Measurements from ENCODE around the gene ISLR2. TPM values are rescaled to one million over a fixed set of nuclear protein-coding genes. Genes with fewer than 3 reads are reported as not detected.

ISLR2 gene
- polyA plus RNA-seq, 1 donor (not counting 4 experiments of a cell fraction or from before 2014, with no cell fraction given): not detected

DNA sequence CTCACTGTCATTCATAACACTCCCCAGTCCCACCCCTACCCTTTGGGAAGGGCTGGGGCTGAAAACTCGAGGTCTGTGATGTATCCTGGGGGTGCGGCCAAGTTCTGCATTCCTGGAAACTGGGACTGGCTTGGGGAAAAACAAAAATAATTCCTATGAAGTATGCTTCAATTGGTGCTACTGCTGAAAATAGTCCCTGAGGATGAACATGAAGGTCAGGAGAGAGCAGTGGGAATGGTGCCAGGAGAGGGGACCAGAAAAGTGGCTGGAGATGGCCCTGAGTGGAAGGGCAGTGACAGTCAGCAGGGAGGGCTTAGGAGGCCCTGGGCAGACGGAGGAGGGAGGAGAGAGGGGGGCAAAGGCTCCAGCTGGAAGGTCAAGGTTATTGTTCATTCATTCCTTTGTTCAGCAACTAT lies 38.3 kb downstream of the ISLR2 start:
- no peak overlapping the region for H3K4me3 ChIP-seq (ENCODE audit: control insufficient read depth in 2 of 3, extremely low read depth in 1 of 3, insufficient read depth in 2 of 3, low read depth in 1 of 3, low read length in 3 of 3)
- no peak overlapping the region for H3K27ac ChIP-seq (ENCODE audit: control insufficient read depth, insufficient read depth, low read length)
- no peak overlapping the region for H2AFZ ChIP-seq (ENCODE audit: control insufficient read depth, low read length)
- no peaks in the 10 kb centered on the region for H3K36me3 ChIP-seq (ENCODE audit: control insufficient read depth in 2 of 2, extremely low read depth in 1 of 2, insufficient read depth in 2 of 2, low read length in 2 of 2)
- peaks cover 2% of the 10 kb centered on the region for H3K9me1 ChIP-seq (ENCODE audit: control insufficient read depth, extremely low read depth, insufficient read depth, low read length)
- peaks cover 25% of the 10 kb centered on the region for H3K27me3 ChIP-seq (ENCODE audit: control insufficient read depth, extremely low read depth, insufficient read depth, low read length)
- H4K20me1 ChIP-seq (ENCODE audit: control insufficient read depth, extremely low read depth, insufficient read depth, low read length): no peaks in the 10 kb centered on the region
- H3K9me3 ChIP-seq (ENCODE audit: control insufficient read depth, low read depth, low read length): no peaks in the 10 kb centered on the region
- H3K79me2 ChIP-seq (ENCODE audit: control insufficient read depth, insufficient read depth, low read length): no peaks in the 10 kb centered on the region
- H3K4me1 ChIP-seq (ENCODE audit: control insufficient read depth, extremely low read depth, insufficient read depth, low read length): no peaks in the 10 kb centered on the region
- TF ChIP-seq, protein P1, sequence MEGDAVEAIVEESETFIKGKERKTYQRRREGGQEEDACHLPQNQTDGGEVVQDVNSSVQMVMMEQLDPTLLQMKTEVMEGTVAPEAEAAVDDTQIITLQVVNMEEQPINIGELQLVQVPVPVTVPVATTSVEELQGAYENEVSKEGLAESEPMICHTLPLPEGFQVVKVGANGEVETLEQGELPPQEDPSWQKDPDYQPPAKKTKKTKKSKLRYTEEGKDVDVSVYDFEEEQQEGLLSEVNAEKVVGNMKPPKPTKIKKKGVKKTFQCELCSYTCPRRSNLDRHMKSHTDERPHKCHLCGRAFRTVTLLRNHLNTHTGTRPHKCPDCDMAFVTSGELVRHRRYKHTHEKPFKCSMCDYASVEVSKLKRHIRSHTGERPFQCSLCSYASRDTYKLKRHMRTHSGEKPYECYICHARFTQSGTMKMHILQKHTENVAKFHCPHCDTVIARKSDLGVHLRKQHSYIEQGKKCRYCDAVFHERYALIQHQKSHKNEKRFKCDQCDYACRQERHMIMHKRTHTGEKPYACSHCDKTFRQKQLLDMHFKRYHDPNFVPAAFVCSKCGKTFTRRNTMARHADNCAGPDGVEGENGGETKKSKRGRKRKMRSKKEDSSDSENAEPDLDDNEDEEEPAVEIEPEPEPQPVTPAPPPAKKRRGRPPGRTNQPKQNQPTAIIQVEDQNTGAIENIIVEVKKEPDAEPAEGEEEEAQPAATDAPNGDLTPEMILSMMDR (optimal IDR thresholded peaks at IDR 0.05 in 1 of 3, IDR thresholded peaks at IDR 0.05 in 1 of 3, conservative IDR thresholded peaks at IDR 0.05 in 1 of 3; ENCODE audit: extremely low read depth in 1 of 3, insufficient read depth in 2 of 3, low read length in 3 of 3): no peak
- no peak for TF ChIP-seq EZH2 (IDR thresholded peaks at IDR 0.05; ENCODE audit: low read length)
- H3K9ac ChIP-seq (ENCODE audit: control insufficient read depth, extremely low read depth, insufficient read depth, low read length): no peak overlapping the region
- dilution Hi-C loops (cut with MboI; ENCODE audit: extremely low pct_ligation_motif_present, low sequenced_read_pairs): no loop called here
- DNase-seq (ENCODE audit: low read depth, low spot score): no peak
- no peak overlapping the region for H3K4me2 ChIP-seq (ENCODE audit: control insufficient read depth, extremely low read depth, insufficient read depth, low read depth, low read length)
- FAIRE-seq: no peak

DNA sequence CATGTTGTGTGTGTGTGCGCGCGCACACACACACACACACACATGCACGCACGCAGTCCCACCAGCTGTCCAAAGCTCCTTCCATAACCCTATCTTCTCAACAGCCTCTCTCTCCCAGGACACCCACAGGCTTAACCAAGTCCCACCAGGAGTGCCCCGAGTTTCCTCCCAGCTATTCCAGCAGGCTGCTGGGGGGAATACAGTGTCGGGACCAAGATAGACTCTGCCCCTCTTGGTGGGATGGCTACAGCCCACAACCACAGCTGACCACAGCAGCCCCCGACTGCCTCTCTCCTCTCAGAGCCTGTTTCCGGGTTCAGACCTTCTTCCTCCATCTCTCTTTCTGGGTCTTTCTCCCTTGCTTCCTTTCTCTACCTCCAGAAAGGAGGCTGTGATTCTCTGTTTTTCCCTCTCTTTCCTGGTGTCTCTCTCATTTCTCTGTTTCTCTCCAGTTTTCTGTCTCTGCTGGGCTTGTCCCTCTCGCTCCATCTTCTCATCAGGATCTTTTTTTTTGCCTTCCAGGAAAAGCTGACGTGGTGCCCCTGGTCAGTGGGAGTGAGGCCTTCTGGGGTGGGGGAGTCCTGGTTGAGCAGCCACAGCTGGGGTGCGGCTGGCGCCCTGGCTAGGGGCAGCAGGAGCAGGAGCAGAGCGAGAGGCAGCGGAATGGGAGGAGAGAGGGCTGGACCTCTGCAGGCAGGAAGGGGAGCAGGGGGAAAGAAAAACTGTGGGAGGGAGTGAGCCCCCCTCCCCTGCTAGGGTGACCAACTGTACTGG lies 39.9 kb downstream of the ISLR2 start:
- no peaks in the 10 kb centered on the region for H3K79me2 ChIP-seq (ENCODE audit: control insufficient read depth, insufficient read depth, low read length)
- no peaks in the 10 kb centered on the region for H3K36me3 ChIP-seq (ENCODE audit: control insufficient read depth in 2 of 2, extremely low read depth in 1 of 2, insufficient read depth in 2 of 2, low read length in 2 of 2)
- dilution Hi-C loops (cut with MboI; ENCODE audit: extremely low pct_ligation_motif_present, low sequenced_read_pairs): no loop called here
- DNase-seq (ENCODE audit: low read depth, low spot score) (no peak), FAIRE-seq (no peak)
- no peak overlapping the region for H2AFZ ChIP-seq (ENCODE audit: control insufficient read depth, low read length)
- no peaks in the 10 kb centered on the region for H3K4me1 ChIP-seq (ENCODE audit: control insufficient read depth, extremely low read depth, insufficient read depth, low read length)
- H3K9me1 ChIP-seq (ENCODE audit: control insufficient read depth, extremely low read depth, insufficient read depth, low read length): no peaks in the 10 kb centered on the region
- no peaks in the 10 kb centered on the region for H4K20me1 ChIP-seq (ENCODE audit: control insufficient read depth, extremely low read depth, insufficient read depth, low read length)
- H3K27me3 ChIP-seq (ENCODE audit: control insufficient read depth, extremely low read depth, insufficient read depth, low read length): peaks cover 25% of the 10 kb centered on the region
- no peak overlapping the region for H3K9ac ChIP-seq (ENCODE audit: control insufficient read depth, extremely low read depth, insufficient read depth, low read length)
- H3K27ac ChIP-seq (ENCODE audit: control insufficient read depth, insufficient read depth, low read length): no peak overlapping the region
- H3K9me3 ChIP-seq (ENCODE audit: control insufficient read depth, low read depth, low read length): no peaks in the 10 kb centered on the region
- TF ChIP-seq, protein P1 (optimal IDR thresholded peaks at IDR 0.05 in 1 of 3, IDR thresholded peaks at IDR 0.05 in 1 of 3, conservative IDR thresholded peaks at IDR 0.05 in 1 of 3; ENCODE audit: extremely low read depth in 1 of 3, insufficient read depth in 2 of 3, low read length in 3 of 3): no peak
- no peak for TF ChIP-seq EZH2 (IDR thresholded peaks at IDR 0.05; ENCODE audit: low read length)
- no peak overlapping the region for H3K4me2 ChIP-seq (ENCODE audit: control insufficient read depth, extremely low read depth, insufficient read depth, low read depth, low read length)
- H3K4me3 ChIP-seq (ENCODE audit: control insufficient read depth in 2 of 3, extremely low read depth in 1 of 3, insufficient read depth in 2 of 3, low read depth in 1 of 3, low read length in 3 of 3): no peak overlapping the region
